LoVo (cell line): ENCODE data around the gene DSG1.
"Not testable (repeated sequence)": the region's sequence is repeated elsewhere in the genome, so short reads cannot be mapped to it uniquely, and the experiment has no call there.

Experiments used
- DNase-seq: peaks from one replicate; pipeline ENCODE4 v3.0.0-alpha.2; 2016; ENCODE audit warnings: low spot score

Gene DSG1

GRCh38 chr18:31343454-31343853 is 25.5 kb downstream of the DSG1 start:
- DNase-seq: no peak

GRCh38 chr18:31353336-31353735 is 35.4 kb downstream of the DSG1 start:
- not testable (repeated sequence) for DNase-seq

GRCh38 chr18:31354990-31355389 is 37.0 kb downstream of the DSG1 start:
- no peak for DNase-seq

GRCh38 chr18:31356025-31356424 is 38.1 kb downstream of the DSG1 start:
- DNase-seq: no peak

GRCh38 chr18:31364190-31364589 is 46.2 kb downstream of the DSG1 start:
- no peak for DNase-seq

GRCh38 chr18:31369478-31369877 is 51.5 kb downstream of the DSG1 start:
- DNase-seq: no peak

- DNase-seq: no peak
These were observed 54.0 kb downstream of the DSG1 start for GRCh38 chr18:31371989-31372388.

GRCh38 chr18:31373641-31374040 is 55.7 kb downstream of the DSG1 start:
- no peak for DNase-seq

- DNase-seq: no peak
These were observed 58.5 kb downstream of the DSG1 start, which contains the start of gene DSG4 for GRCh38 chr18:31376477-31376876. TSS of gene DSG4 (plus strand) at chr18:31376777. CDS start at chr18:31376912, 135 bp downstream.

- DNase-seq: no peak
These were observed 63.0 kb downstream of the DSG1 start for GRCh38 chr18:31380912-31381311.

- DNase-seq: no peak
These were observed 64.1 kb downstream of the DSG1 start for GRCh38 chr18:31382107-31382506.

GRCh38 chr18:31386741-31387140 is 68.8 kb downstream of the DSG1 start:
- DNase-seq: no peak

- no peak for DNase-seq
These were observed 75.3 kb downstream of the DSG1 start for GRCh38 chr18:31393286-31393685.

- DNase-seq: peak; percentile 93
These were observed 79.0 kb downstream of the DSG1 start for GRCh38 chr18:31396796-31397612.

GRCh38 chr18:31398191-31398590 is 80.2 kb downstream of the DSG1 start:
- peak; percentile 46 for DNase-seq

- DNase-seq: peak; percentile 98
These were observed 81.5 kb downstream of the DSG1 start for GRCh38 chr18:31399306-31400032.

GRCh38 chr18:31401156-31402025 is 83.4 kb downstream of the DSG1 start:
- DNase-seq: peak; percentile 82

GRCh38 chr18:31402026-31402373 is 84.0 kb downstream of the DSG1 start:
- peak; percentile 70 for DNase-seq

- no peak for DNase-seq
These were observed 85.4 kb downstream of the DSG1 start for GRCh38 chr18:31403409-31403808.
